NCI-H82 (cell line): Measurements from ENCODE around the gene RAVER2.
A peak's percentile ranks its signal among the peaks of the same experiment; 100 is the strongest.

Experiments
- DNase-seq: peaks from one replicate; lab custom pipeline; 2025; lab: John Stamatoyannopoulos, UW

Gene RAVER2

GRCh38 chr1:64847666-64848065 is 102.8 kb downstream of the RAVER2 start:
- DNase-seq, result no peak

- no peak for DNase-seq
These were observed 103.3 kb downstream of the RAVER2 start for GRCh38 chr1:64848136-64848535.

GRCh38 chr1:64848803-64849202 is 103.9 kb downstream of the RAVER2 start:
- DNase-seq, result peak; percentile 46

DNA sequence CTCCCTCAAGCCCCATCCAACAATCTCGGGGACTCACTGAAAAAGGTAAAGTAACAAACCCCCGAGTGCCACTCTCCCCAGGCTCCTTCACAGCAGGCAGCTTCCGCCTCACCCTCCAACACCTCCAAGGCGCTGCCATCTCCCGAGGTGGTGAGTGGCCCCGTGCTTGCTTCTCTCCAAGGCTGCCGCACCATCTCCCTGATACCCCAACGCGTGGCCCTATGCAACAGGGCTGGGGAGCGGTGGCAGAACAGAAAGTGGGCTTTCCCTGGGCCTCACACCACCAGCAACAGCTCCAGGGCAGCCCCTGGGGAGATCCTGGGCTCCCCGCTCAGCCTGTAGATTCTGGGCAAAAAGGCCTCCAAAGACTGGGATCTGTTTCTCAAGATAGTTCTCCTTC is 105.1 kb downstream of the RAVER2 start:
- DNase-seq, result no peak

- DNase-seq, result no peak
These were observed 106.0 kb downstream of the RAVER2 start for GRCh38 chr1:64850846-64851245.

DNA sequence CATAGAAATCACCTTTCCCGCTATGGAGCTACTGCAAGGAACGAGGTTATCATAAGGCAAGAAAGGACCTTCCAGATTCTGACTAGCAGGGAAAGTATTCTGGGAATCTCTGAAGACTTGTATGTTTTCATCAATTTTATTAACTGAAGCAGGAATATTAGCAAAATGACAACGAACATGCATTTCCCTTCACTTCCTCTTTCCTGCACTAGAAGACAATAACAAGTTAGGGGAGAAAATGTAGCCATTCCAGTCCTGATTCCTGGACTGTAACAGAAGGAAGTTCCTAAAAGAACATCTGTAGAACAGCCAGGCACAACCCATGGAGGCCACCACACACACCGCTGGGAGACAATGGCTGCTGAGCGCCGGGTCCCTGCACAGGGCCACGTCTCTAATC is 106.8 kb downstream of the RAVER2 start:
- no peak for DNase-seq

GRCh38 chr1:64854674-64855073 is 109.8 kb downstream of the RAVER2 start:
- no peak for DNase-seq

DNA sequence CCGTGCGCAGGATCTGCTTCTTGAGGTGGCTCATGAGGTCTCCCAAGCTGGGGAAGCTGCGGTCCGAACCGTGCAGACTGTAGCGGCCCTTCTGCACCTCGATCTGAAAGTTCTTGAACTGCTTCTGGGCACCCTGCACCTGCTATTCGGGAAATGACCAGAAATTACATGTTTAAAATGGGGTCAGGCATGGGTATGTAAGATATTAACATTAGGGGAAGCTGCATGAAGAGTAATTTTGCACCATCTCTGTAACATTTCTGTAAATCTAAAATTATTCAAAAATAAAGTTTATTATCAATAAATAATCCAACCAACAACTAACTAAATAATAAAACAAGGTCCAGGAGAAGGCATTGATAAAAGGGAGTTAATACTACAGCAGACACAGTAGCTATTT is 110.7 kb downstream of the RAVER2 start:
- DNase-seq, result no peak

- DNase-seq, result peak; percentile 61
These were observed 111.7 kb downstream of the RAVER2 start for GRCh38 chr1:64856553-64856952.

DNA sequence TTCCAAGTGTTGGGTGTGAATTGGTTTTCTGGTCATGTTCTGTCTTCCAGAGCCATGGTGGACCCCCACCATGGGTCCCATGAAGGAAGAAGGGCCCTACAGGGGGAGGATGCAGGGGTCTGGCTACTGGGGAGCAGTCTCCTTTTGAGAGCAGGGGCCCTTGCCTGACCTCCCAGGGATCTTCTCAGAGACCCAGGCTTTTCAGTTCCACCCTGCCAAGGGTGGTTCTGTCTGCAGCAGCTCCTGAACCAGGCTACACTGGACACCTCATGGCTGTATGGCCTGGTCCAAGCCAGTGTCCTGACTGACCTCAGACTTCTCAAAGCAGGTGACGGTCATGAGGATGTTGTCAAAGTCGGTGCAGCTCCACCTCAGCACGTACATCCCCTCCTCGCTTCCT is 112.5 kb downstream of the RAVER2 start:
- no peak for DNase-seq

DNA sequence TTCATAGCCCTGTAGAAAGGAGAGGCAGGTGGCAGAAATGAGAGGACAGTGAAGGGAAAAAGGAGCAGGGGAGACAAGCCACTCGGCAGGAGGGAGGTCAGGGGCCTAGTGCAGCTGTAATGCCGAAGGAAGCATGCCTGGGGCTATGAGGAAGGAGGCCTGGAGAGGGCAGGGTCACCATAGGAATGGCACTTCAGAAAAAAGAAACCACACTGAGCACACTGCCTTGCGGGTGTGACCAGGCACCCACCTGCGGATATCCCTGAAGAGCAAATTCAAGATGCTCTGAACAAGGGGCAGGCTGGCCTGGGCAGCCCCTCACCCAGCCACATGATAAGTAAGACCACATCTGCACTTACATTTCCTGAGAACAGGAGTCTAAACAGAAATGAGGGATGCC is 116.7 kb downstream of the RAVER2 start:
- DNase-seq, result no peak

- no peak for DNase-seq
These were observed 119.4 kb downstream of the RAVER2 start for GRCh38 chr1:64864018-64864940.

DNA sequence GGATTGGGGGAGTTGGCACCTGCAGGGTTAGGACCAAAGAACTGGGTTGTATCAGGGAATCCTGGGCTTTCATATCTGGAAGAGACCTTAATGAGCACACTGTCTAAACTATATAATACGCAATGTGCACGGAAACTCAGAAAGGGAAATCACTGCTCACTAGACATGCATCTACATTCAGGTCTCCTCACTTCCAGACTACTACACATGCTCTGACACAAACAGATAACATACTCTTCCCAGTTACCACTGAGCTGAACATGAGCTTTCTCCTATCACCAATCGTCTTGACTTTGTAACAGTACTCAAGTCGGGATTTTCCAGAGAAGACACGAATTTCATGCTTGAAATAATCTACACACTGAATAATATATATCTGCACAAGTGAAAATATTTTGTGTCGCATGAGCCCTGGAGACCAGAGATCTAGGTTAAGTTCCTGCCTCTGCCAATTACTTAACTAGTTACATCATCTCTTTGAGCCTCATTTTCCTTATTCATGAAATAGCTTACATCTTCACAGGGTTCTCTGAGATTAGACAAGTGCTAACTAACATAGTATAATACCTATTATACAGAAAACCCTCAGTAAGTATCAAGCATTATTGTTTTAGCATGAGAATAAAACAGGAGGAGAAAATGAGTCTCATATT is 120.4 kb downstream of the RAVER2 start:
- DNase-seq, result no peak

- DNase-seq, result no peak
These were observed 121.8 kb downstream of the RAVER2 start for GRCh38 chr1:64866689-64867088.

DNA sequence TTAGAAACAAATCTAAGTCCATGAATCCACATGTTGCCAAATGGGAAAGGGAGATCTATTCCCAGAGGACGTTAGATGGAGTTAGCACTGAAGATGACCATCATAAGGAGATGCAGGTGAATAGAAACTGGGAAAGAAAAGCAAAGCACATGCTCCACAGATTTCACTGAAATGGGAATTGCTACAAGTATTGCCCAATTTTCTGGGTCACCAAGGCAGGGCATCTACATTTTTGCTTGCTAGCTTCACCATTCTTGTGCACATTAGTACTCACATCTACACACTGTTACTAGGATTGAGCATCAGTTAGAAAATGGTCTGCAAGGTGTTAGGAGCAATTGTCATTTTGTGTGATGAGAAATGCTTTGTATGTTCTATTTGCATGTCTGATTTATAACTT is 122.4 kb downstream of the RAVER2 start:
- DNase-seq, result no peak

- no peak for DNase-seq
These were observed 126.4 kb downstream of the RAVER2 start for GRCh38 chr1:64871256-64871655.

DNA sequence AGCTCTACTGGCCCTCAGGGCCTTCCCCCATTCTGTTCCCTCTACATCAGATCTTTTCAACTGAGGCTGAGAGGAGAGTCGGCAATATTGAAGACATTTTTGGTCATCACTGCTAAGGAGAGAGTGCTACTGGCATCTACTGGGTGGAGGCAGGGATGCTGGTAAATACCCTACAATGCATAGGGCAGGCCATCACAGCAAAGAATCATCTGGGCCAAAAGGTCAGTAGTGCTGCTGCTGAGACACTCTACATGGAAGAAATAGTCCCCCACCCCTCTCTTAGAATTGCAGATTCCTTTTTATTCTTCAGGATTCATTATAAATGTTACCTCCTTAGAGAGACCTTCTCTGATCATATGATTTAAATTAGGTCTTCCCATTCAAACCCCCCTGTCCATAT is 127.2 kb downstream of the RAVER2 start:
- DNase-seq, result no peak

- DNase-seq, result no peak
These were observed 128.7 kb downstream of the RAVER2 start for GRCh38 chr1:64873576-64873975.

GRCh38 chr1:64874666-64875065 is 129.8 kb downstream of the RAVER2 start:
- DNase-seq, result no peak

DNA sequence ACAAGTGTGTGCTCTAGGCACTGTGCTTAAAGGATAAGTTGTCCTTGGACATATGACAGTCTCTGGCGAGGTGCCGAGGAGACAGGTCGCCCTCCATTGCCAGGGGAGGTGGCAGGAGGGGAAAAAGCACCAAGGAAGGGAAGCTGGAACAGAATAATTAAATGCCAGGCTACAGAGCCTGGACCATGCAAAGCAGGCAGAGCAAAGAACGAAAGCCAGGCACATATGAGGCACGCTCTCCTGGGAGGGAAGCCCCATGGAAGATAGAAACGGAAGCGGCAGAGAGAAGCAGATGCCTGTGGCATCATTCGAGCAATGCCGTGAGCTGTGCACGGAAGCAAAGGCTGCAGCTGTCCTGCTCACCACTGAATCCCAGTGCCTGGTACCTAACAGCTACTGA is 130.2 kb downstream of the RAVER2 start:
- no peak for DNase-seq

GRCh38 chr1:64875606-64876005 is 130.7 kb downstream of the RAVER2 start:
- DNase-seq, result no peak

DNA sequence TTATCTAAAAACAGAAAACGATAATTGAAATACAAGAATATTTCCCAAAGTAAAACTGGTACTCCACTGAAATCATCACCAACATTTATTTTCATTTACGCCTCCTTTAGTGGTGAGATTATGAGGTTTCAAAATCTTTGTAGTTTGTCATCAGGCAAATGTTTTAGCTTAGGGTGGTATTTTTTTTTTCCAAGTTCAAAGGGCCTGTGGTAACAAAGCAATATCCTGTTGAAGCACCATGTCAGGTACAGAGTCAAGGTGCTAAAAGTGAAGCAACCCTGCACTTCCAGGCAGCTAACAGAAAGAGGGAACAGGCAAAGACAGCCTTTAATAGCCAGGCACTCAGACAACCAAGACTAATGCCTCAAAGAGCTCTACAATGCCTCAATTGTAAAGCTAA is 132.3 kb downstream of the RAVER2 start:
- DNase-seq, result no peak

- DNase-seq, result no peak
These were observed 132.7 kb downstream of the RAVER2 start for GRCh38 chr1:64877598-64877997.

GRCh38 chr1:64878090-64878489 is 133.2 kb downstream of the RAVER2 start:
- no peak for DNase-seq
